Measurements from ENCODE around the gene GBGT1.

GBGT1 gene

GRCh38 chr9:133143639-133144141 is 20.0 kb downstream of the GBGT1 start:
- DNase-seq (ENCODE audit: low read depth in 2 of 2), result no peak

- no peak for DNase-seq (ENCODE audit: low read depth in 2 of 2)
These were observed 20.8 kb downstream of the GBGT1 start for GRCh38 chr9:133142684-133143622.

GRCh38 chr9:133141833-133142595 is 21.7 kb downstream of the GBGT1 start:
- DNase-seq (ENCODE audit: low read depth in 2 of 2), result peak in 1 of 2 donors; percentile 53

- DNase-seq (ENCODE audit: low read depth in 2 of 2), result no peak
These were observed 23.1 kb downstream of the GBGT1 start for GRCh38 chr9:133140606-133141005.

GRCh38 chr9:133140174-133140505 is 23.6 kb downstream of the GBGT1 start:
- no peak for DNase-seq (ENCODE audit: low read depth in 2 of 2)

- DNase-seq (ENCODE audit: low read depth in 2 of 2), result no peak
These were observed 24.2 kb downstream of the GBGT1 start for GRCh38 chr9:133139246-133140173.

- DNase-seq (ENCODE audit: low read depth in 2 of 2), result no peak
These were observed 26.1 kb downstream of the GBGT1 start for GRCh38 chr9:133137451-133138231.

GRCh38 chr9:133135146-133135745 is 28.5 kb downstream of the GBGT1 start:
- no peak for DNase-seq (ENCODE audit: low read depth in 2 of 2)

- DNase-seq (ENCODE audit: low read depth in 2 of 2), result no peak
These were observed 29.1 kb downstream of the GBGT1 start for GRCh38 chr9:133134388-133135145.

- DNase-seq (ENCODE audit: low read depth in 2 of 2), result peak; percentile 72 to 73
These were observed 29.9 kb downstream of the GBGT1 start for GRCh38 chr9:133133681-133134387.

- no peak for DNase-seq (ENCODE audit: low read depth in 2 of 2)
These were observed 31.5 kb downstream of the GBGT1 start for GRCh38 chr9:133132174-133132573.

- DNase-seq (ENCODE audit: low read depth in 2 of 2), result no peak
These were observed 32.2 kb downstream of the GBGT1 start for GRCh38 chr9:133131506-133131905.

- no peak for DNase-seq (ENCODE audit: low read depth in 2 of 2)
These were observed 32.9 kb downstream of the GBGT1 start for GRCh38 chr9:133130685-133131244.

- no peak for DNase-seq (ENCODE audit: low read depth in 2 of 2)
These were observed 34.5 kb downstream of the GBGT1 start for GRCh38 chr9:133129001-133129795.

- no peak for DNase-seq (ENCODE audit: low read depth in 2 of 2)
These were observed 35.6 kb downstream of the GBGT1 start for GRCh38 chr9:133128152-133128551.

GRCh38 chr9:133127340-133127981 is 36.3 kb downstream of the GBGT1 start:
- DNase-seq (ENCODE audit: low read depth in 2 of 2), result no peak

- DNase-seq (ENCODE audit: low read depth in 2 of 2), result no peak
These were observed 36.9 kb downstream of the GBGT1 start for GRCh38 chr9:133126697-133127339.

All from stimulated activated CD8-positive, alpha-beta memory T cell treated with anti-CD3 and anti-CD28 coated beads, Interleukin-7, amount 100 ng/mL, for 1 hour (primary cell).